HG02973 (cell line): ENCODE results near the gene RFX8.
"Not testable (repeated sequence)": the region's sequence is repeated elsewhere in the genome, so short reads cannot be mapped to it uniquely, and the experiment has no call there.

Source experiments
- ATAC-seq: cut with Tn5 transposase; IDR thresholded peaks from one replicate; pipeline ENCODE4 v1.9.1; 2021; ENCODE audit warnings: moderate library complexity; ENCODE audit not compliant: unreplicated experiment

RFX8 gene

GRCh38 chr2:101486994-101487393 is 12.1 kb upstream of the RFX8 start:
- ATAC-seq = no peak

- no peak for ATAC-seq
These were observed 11.4 kb upstream of the RFX8 start for GRCh38 chr2:101486258-101486701.

- no peak for ATAC-seq
These were observed 10.9 kb upstream of the RFX8 start for GRCh38 chr2:101485856-101486255.

GRCh38 chr2:101480764-101481163 is 5.9 kb upstream of the RFX8 start:
- no peak for ATAC-seq

GRCh38 chr2:101479810-101480209 is 4.9 kb upstream of the RFX8 start:
- ATAC-seq = no peak

- no peak for ATAC-seq
These were observed 4.4 kb upstream of the RFX8 start for GRCh38 chr2:101479328-101479727.

GRCh38 chr2:101478181-101479001 is 3.5 kb upstream of the RFX8 start:
- no peak for ATAC-seq

GRCh38 chr2:101477556-101477955 is 2.6 kb upstream of the RFX8 start:
- no peak for ATAC-seq

- ATAC-seq = no peak
These were observed 1.8 kb upstream of the RFX8 start for GRCh38 chr2:101476605-101477208.

- ATAC-seq = no peak
These were observed 806 bp downstream of the RFX8 start for GRCh38 chr2:101473911-101474701.

GRCh38 chr2:101473591-101473910 is 1.4 kb downstream of the RFX8 start:
- ATAC-seq = no peak

- no peak for ATAC-seq
These were observed 5.0 kb downstream of the RFX8 start for GRCh38 chr2:101469863-101470262.

GRCh38 chr2:101467306-101467705 is 7.6 kb downstream of the RFX8 start:
- no peak for ATAC-seq

GRCh38 chr2:101466426-101466825 is 8.5 kb downstream of the RFX8 start:
- ATAC-seq = no peak

- no peak for ATAC-seq
These were observed 10.1 kb downstream of the RFX8 start for GRCh38 chr2:101464841-101465240.

- ATAC-seq = no peak
These were observed 10.8 kb downstream of the RFX8 start for GRCh38 chr2:101463911-101464641.

GRCh38 chr2:101463421-101463820 is 11.5 kb downstream of the RFX8 start:
- no peak for ATAC-seq

- no peak for ATAC-seq
These were observed 13.5 kb downstream of the RFX8 start for GRCh38 chr2:101461381-101461780.

- not testable (repeated sequence) for ATAC-seq
These were observed 20.5 kb downstream of the RFX8 start for GRCh38 chr2:101454408-101454807.

- no peak for ATAC-seq
These were observed 23.9 kb downstream of the RFX8 start for GRCh38 chr2:101450965-101451364.

- no peak for ATAC-seq
These were observed 28.0 kb downstream of the RFX8 start for GRCh38 chr2:101446869-101447268.
